Measurements from ENCODE around the gene STK17B. TPM values are rescaled to one million over a fixed set of nuclear protein-coding genes. Genes with fewer than 3 reads are reported as not detected.

The STK17B gene
- total and polyA plus RNA-seq, 2 experiments from 2014 or later, result 5.7 to 13.7 TPM

GRCh38 chr2:196140213-196140612 lies 31.2 kb downstream of the STK17B start:
- no peaks in the 10 kb centered on the region for H4K20me1 ChIP-seq (replicated peaks; ENCODE audit: insufficient read depth)
- Mint-ChIP-seq H3K9me3 (no peaks in the 10 kb centered on the region), H3K4me3 (no peak overlapping the region), H3K4me1 (peaks cover 4% of the 10 kb centered on the region; the same call in 2 of the 3 replicates), H3K36me3 (ENCODE audit: low read depth) (peaks cover 39% of the 10 kb centered on the region), H3K27me3 (ENCODE audit: insufficient read depth, low read depth, poor library complexity) (peaks cover 5% of the 10 kb centered on the region), H3K27ac (no peak overlapping the region)
- H3K4me2 ChIP-seq, result no peak overlapping the region
- no peaks in the 10 kb centered on the region for H3F3A ChIP-seq (replicated peaks; ENCODE audit: low read depth)
- H3K79me2 ChIP-seq (replicated peaks; ENCODE audit: insufficient read depth), result no peaks in the 10 kb centered on the region
- no peaks in the 10 kb centered on the region for H3K9me2 ChIP-seq (ENCODE audit: insufficient read depth)
- ATAC-seq (no peak), DNase-seq (ENCODE audit: low spot score) (no peak)
- H3K27ac ChIP-seq (ENCODE audit: low read depth), result no peak overlapping the region
- no peak overlapping the region for H2AFZ ChIP-seq
- H3K27me3 ChIP-seq (ENCODE audit: insufficient read depth), result no peaks in the 10 kb centered on the region
- peaks cover 8% of the 10 kb centered on the region for H3K4me1 ChIP-seq (ENCODE audit: insufficient read depth)
- TF ChIP-seq ETS1 (IDR thresholded peaks at IDR 0.05), result no peak
- no peak for TF ChIP-seq CREB1 (CRISPR knock-in tag; IDR thresholded peaks at IDR 0.05; ENCODE audit: low read depth)
- no peak for TF ChIP-seq EZH2 (IDR thresholded peaks at IDR 0.05; ENCODE audit: low read depth, unreplicated experiment)
- TF ChIP-seq STAT1 (IDR thresholded peaks at IDR 0.05; ENCODE audit: unreplicated experiment), result no peak
- no peak for TF ChIP-seq JUNB (IDR thresholded peaks at IDR 0.05; ENCODE audit: unreplicated experiment)
- 0 out of 2 replicates have a peak, but pooled peaks cover 8% of the 10 kb centered on the region for H3K36me3 ChIP-seq (ENCODE audit: insufficient read depth)
- no peak overlapping the region for H3K4me3 ChIP-seq

DNA sequence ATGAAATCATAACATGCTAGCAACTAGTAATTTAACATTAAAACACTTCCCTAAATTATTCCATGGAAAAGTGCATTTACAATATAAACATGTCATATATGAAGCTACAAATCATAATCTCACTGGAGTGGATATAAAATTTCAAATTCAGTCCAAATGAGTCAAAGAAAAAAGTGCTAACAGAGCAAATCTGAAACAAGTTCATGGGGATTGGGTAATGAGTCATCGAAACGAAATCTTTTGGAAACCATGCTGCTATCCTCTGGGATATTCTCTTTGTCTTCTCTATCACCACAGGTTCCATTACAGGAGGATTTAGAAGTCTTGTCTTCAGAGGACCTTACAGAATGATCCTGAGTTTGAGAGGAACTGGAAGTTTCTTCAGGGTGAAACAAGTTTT lies 34.1 kb downstream of the STK17B start:
- Mint-ChIP-seq H3K4me3 (no peak overlapping the region), H3K27me3 (ENCODE audit: insufficient read depth, low read depth, poor library complexity) (peaks cover 4% of the 10 kb centered on the region), H3K4me1 (peaks cover 4% of the 10 kb centered on the region; the same call in 2 of the 3 replicates), H3K9me3 (peaks cover 24% of the 10 kb centered on the region), H3K36me3 (ENCODE audit: low read depth) (peaks cover 63% of the 10 kb centered on the region), H3K27ac (no peak overlapping the region)
- no peak overlapping the region for H2AFZ ChIP-seq
- H3K9me2 ChIP-seq (ENCODE audit: insufficient read depth), result no peaks in the 10 kb centered on the region
- H4K20me1 ChIP-seq (replicated peaks; ENCODE audit: insufficient read depth), result no peaks in the 10 kb centered on the region
- no peak for TF ChIP-seq JUNB (IDR thresholded peaks at IDR 0.05; ENCODE audit: unreplicated experiment)
- TF ChIP-seq REST (IDR thresholded peaks at IDR 0.05; ENCODE audit: unreplicated experiment), result no peak
- TF ChIP-seq ZNF331 (CRISPR knock-in tag; IDR thresholded peaks at IDR 0.05; ENCODE audit: low read depth), result no peak
- no peak for TF ChIP-seq NANOG (IDR thresholded peaks at IDR 0.05; ENCODE audit: borderline replicate concordance)
- TF ChIP-seq ZNF114 (CRISPR knock-in tag; IDR thresholded peaks at IDR 0.05), result no peak
- TF ChIP-seq CREB1 (CRISPR knock-in tag; IDR thresholded peaks at IDR 0.05; ENCODE audit: low read depth), result no peak
- TF ChIP-seq STAT1 (IDR thresholded peaks at IDR 0.05; ENCODE audit: unreplicated experiment), result no peak
- no peak for TF ChIP-seq EZH2phosphoT487 (IDR thresholded peaks at IDR 0.05; ENCODE audit: unreplicated experiment)
- no peak for TF ChIP-seq ETS1 (IDR thresholded peaks at IDR 0.05)
- TF ChIP-seq EZH2 (IDR thresholded peaks at IDR 0.05; ENCODE audit: low read depth, unreplicated experiment), result no peak
- DNase-seq (ENCODE audit: low spot score) (no peak), ATAC-seq (no peak)
- H3K4me2 ChIP-seq, result no peak overlapping the region
- no peak overlapping the region for H3K4me3 ChIP-seq
- H3K27me3 ChIP-seq (ENCODE audit: insufficient read depth), result 0 out of 2 replicates have a peak, but pooled peaks cover 3% of the 10 kb centered on the region
- H3K27ac ChIP-seq (ENCODE audit: low read depth), result no peak overlapping the region
- H3K4me1 ChIP-seq (ENCODE audit: insufficient read depth), result peaks cover 8% of the 10 kb centered on the region
- H3K36me3 ChIP-seq (ENCODE audit: insufficient read depth), result peaks cover 12% of the 10 kb centered on the region; the same call in 1 of the 2 replicates
- H3F3A ChIP-seq (replicated peaks; ENCODE audit: low read depth), result no peaks in the 10 kb centered on the region
- H3K79me2 ChIP-seq (replicated peaks; ENCODE audit: insufficient read depth), result no peaks in the 10 kb centered on the region

Measured in GM23338 (cell line).